ENCODE results near the gene CCDC32. TPM values are rescaled to one million over a fixed set of nuclear protein-coding genes. Genes with fewer than 3 reads are reported as not detected.

The CCDC32 gene
- polyA plus RNA-seq, 6 donors from 2014 or later, result 199 to 261 (median 219) TPM

DNA sequence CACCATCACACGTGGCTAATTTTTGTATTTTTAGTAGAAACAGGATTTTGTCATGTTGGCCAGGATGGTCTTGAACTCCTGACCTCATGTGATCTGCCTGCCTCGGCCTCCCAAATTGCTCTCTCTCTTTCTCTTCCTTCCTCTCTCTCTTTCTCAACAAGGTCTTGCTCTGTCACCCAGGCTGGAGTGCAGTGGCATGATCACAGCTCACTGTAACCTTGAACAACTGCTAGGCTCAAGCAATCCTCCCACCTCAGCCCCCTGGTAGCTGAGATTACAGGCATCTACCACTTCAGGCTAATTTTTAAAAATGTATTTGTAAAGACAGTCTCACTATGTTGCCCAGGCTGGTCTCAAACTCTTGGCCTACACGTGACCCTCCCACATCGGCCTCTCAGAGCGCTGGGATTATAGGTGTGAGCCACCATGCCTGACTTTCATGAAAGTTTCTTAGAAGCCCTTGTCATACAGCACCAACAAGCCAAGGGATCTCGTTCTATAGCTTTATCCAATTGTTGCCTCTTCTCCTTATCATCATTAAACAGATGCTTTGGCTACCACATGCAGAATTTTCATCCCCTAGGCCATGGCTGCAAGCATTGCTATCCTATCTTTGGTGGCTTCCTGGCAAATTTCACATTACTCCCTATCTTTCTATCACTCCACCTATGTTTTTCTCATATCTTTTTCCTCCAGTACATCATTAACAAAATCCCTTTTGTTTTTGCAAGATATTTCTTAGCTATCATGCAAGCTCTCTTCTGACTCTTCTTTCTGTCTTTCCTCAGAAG lies 5.7 kb downstream of the CCDC32 start:
- ATAC-seq (ENCODE audit: low read depth in 2 of 2) (no peak), DNase-seq (no peak)
- Mint-ChIP-seq H3K36me3 (peaks cover 25 to 37% of the 10 kb centered on the region in 2 donors), H3K4me3 (peak overlapping the region; percentile 73 to 100 (median 91)), H3K4me1 (peaks cover 73 to 97% (median 75%) of the 10 kb centered on the region in 3 donors), H3K27ac (peak overlapping the region; percentile 93 to 98 (median 95)), H3K9me3 (peaks cover 0 to 2% (median 0%) of the 10 kb centered on the region in 7 donors), H3K27me3 (no peaks in the 10 kb centered on the region)

DNA sequence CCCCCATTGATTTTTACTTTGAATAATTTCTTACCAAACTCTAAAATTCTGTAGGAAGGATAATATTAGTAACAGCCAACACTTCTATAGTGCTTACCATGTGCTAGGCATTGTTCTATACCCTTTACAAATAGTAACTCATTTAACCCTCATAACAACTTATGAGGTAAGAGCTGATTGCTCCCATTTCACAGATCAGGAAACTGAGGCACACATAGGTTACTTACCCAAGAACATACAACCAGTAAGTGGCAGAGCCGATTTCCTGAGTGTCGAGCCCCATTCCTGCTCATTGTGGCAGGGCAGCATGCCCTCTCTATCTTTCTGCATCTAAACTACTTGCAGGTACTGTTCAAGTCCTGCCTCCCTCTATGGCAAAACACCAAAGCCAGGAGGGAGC lies 9.0 kb downstream of the CCDC32 start:
- Mint-ChIP-seq H3K27me3 (no peaks in the 10 kb centered on the region), H3K27ac (peak overlapping the region; percentile 41 to 97 (median 94)), H3K4me1 (peaks cover 79 to 97% (median 95%) of the 10 kb centered on the region in 3 donors), H3K9me3 (peaks cover 0 to 5% (median 0%) of the 10 kb centered on the region in 7 donors), H3K36me3 (peaks cover 25 to 47% of the 10 kb centered on the region in 2 donors), H3K4me3 (peak overlapping the region in 7 of 8 donors; percentile 73 to 100 (median 97))
- no peak for DNase-seq
- ATAC-seq (ENCODE audit: low read depth in 2 of 2), result no peak

DNA sequence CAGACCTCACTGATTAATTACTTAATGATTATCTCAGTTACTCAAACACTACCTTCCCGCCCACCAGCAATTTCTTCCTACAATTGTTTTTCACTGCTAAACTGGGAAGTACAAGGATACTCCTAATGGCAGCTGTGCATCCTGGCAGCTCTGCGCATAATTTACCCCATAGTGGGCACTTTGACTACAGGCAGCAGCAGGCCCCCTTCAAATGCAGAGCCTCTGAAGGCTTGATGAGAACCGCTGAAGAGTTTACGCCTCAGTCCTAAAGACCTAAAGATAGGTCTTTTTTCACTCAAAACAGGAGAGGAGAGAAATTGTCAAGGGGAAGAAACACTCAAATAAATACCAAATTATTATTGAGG lies 10.7 kb downstream of the CCDC32 start:
- no peak for ATAC-seq (ENCODE audit: low read depth in 2 of 2)
- peak overlapping the region; percentile 93 to 98 (median 96) for H3K27ac Mint-ChIP-seq

DNA sequence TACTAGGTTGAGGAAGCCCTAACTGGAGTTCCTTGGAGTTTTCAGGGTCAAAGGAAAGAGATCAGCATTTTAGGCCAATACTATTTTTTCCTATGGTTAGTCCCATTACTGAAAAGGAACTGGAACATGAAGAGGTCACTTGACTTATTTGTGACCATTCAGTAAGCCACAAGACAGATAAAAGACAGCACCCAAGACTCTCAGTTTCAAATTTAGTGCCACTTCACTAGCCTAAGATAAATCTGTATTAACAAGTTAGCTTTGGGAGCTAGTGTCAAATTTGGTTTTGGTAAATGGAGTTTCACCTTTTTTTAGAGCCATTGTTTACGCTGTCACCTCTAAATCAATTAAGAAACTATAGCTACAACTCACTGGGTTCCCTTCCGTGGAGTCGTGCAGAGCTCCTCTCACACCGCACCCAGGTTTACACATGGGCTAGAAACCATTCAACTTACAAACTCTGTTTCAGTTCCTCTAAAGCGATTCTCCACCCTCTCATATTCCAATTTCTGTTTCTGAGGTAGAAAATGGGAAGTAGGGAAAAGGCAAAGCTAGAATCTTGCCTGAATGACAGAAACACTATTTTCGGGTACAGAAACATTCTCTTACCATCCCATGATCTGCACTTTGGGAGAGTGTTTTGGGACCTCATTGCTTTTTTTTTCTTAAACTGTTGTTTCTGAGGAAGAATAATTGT lies 14.4 kb downstream of the CCDC32 start:
- ATAC-seq (ENCODE audit: low read depth in 2 of 2) (peak; percentile 96 to 97), DNase-seq (peak; percentile 80)
- peaks cover 28 to 42% of the 10 kb centered on the region in 2 donors for H3K36me3 Mint-ChIP-seq
- peaks cover 67 to 95% (median 93%) of the 10 kb centered on the region in 3 donors for H3K4me1 Mint-ChIP-seq
- H3K4me3 Mint-ChIP-seq, result peak overlapping the region; percentile 67 to 91 (median 82)
- no peaks in the 10 kb centered on the region for H3K27me3 Mint-ChIP-seq
- peak overlapping the region; percentile 91 to 96 (median 94) for H3K27ac Mint-ChIP-seq
- peaks cover 0 to 2% (median 0%) of the 10 kb centered on the region in 7 donors for H3K9me3 Mint-ChIP-seq

More for the DNA sequence above, 10.7 kb downstream of the CCDC32 start:
- Mint-ChIP-seq H3K27me3 (no peaks in the 10 kb centered on the region), H3K4me3 (peak overlapping the region; percentile 73 to 100 (median 97)), H3K36me3 (peaks cover 21 to 54% of the 10 kb centered on the region in 2 donors), H3K4me1 (peaks cover 80 to 97% (median 97%) of the 10 kb centered on the region in 3 donors), H3K9me3 (peaks cover 0 to 5% (median 0%) of the 10 kb centered on the region in 7 donors)
- no peak for DNase-seq

DNA sequence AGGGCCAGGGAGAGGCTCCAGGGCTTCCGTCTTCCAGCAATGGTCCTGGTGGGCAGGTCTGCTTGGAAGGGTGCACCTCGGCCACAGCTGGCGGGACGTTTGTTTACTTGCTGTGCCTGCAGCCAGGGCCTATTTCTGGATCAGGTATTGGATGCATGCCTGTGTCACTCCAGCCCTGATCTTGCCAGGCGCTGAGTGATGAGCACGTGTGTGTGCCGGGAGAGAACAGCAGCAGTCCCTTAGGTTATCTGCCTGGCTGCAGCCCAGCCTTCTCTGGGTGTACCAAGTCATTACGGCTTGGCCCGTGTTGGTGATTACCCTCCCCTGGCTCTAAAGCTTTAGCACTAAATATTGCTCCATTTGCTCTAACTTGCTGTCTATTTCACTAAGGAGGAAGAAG lies 14.9 kb downstream of the CCDC32 start:
- no peak for ATAC-seq (ENCODE audit: low read depth in 2 of 2)
- Mint-ChIP-seq H3K4me1 (peaks cover 67 to 95% (median 93%) of the 10 kb centered on the region in 3 donors), H3K27ac (peak overlapping the region; percentile 91 to 96 (median 94)), H3K9me3 (peaks cover 0 to 2% (median 0%) of the 10 kb centered on the region in 7 donors), H3K4me3 (peak overlapping the region; percentile 62 to 91 (median 77)), H3K36me3 (peaks cover 28 to 36% of the 10 kb centered on the region in 2 donors), H3K27me3 (no peaks in the 10 kb centered on the region)
- DNase-seq, result no peak

DNA sequence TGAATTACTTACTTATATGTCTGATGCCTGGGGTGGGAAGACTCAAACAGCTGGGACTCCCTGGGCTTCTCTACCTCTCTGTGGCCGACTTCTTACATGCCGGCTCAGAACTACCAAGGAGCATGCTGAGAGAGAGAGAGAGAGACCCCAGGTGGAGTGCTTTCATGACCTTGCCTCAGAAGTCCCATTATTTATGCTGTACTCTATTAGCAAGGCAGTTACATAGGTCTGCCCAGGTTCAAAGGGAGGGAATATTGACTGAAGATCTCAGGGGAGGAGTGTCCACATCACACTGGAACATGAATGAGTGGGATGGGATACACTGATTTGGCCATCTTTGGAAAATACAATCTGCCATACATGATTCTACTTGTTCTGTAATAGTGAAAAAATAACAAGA lies 16.2 kb downstream of the CCDC32 start:
- peak overlapping the region; percentile 70 to 98 (median 88) for H3K27ac Mint-ChIP-seq
- peaks cover 0 to 1% (median 0%) of the 10 kb centered on the region in 7 donors for H3K9me3 Mint-ChIP-seq
- peaks cover 66 to 95% (median 93%) of the 10 kb centered on the region in 3 donors for H3K4me1 Mint-ChIP-seq
- DNase-seq (no peak), ATAC-seq (ENCODE audit: low read depth in 2 of 2) (no peak)
- H3K36me3 Mint-ChIP-seq, result peaks cover 23 to 29% of the 10 kb centered on the region in 2 donors
- H3K4me3 Mint-ChIP-seq, result peak overlapping the region in 6 of 8 donors; percentile 4 to 74 (median 57)
- H3K27me3 Mint-ChIP-seq, result no peaks in the 10 kb centered on the region

DNA sequence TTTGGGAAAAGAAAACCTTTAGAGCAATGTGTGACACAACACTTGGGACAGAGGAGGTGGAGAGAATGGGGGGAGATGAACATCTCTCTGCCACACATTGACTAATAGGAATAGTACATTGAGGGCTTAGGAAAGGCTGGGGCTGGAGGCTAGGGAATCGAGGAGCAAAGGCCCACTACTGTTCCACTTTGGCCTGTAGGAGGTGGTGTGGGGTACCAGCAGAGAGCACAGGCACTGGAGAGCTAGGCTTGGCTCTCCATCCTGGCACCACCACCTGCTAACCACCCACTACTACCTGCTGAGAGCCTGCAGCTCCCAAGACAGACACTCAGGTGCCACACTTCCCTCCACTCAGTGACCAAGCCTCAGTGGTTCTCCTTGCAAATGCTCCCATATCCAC lies 19.4 kb downstream of the CCDC32 start:
- H3K4me3 Mint-ChIP-seq, result peak overlapping the region in 4 of 8 donors; percentile 39 to 84 (median 52)

DNA sequence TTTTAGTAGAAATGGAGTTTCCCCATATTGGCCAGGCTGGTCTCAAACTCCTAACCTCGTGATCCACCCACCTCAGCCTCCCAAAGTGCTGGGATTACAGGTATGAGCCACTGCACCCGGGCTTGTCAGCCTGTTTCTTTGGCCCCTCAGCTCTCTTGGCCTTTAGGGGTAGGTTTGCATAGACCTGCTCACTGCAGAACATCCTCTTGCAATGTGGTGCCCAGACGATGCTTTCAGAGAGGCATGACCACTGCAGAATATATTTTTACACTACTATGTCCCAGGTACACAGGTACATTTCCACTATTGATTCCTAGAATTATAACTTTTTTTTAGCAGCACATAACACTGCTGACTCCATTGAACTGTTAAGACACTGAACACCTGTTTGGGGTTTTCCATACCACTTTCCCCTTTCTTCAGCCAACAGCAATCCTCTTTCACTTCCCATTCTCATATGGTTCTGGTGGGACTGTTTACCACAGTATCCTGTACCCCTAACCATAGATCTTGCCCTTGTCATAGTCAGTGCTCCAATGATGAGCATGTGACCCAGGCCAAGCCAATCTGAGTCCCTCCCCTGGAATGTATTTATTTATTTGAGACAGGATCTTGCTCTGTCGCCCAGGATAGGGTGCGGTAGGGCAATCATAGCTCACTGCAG lies 21.1 kb downstream of the CCDC32 start:
- H3K4me3 Mint-ChIP-seq, result peak overlapping the region; percentile 11 to 89 (median 76)

More for the DNA sequence above, 19.4 kb downstream of the CCDC32 start:
- H3K9me3 Mint-ChIP-seq, result no peaks in the 10 kb centered on the region
- H3K4me1 Mint-ChIP-seq, result peaks cover 61 to 94% (median 86%) of the 10 kb centered on the region in 3 donors
- DNase-seq, result no peak
- H3K36me3 Mint-ChIP-seq, result peaks cover 10 to 29% of the 10 kb centered on the region in 2 donors
- no peak for ATAC-seq (ENCODE audit: low read depth in 2 of 2)
- H3K27me3 Mint-ChIP-seq, result no peaks in the 10 kb centered on the region
- H3K27ac Mint-ChIP-seq, result peak overlapping the region; percentile 88 to 99 (median 97)

DNA sequence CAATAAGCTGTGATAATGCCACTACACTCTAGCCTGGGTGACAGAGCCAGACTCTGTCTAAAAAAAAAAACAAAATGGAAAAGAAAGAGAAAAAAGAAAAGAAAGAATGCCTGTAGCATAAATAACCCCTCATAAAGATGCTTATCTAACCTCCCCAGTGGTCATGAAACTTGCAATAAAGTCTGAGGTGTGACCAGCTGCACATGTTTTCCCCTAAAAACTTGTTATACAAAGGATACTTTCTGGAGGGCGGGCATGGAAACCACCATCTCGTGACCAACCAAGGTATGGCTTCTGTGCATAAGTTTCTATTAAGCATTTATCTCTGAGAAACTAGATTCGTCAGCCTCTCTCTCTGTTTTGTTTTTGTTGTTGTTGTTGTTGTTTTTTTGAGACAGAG lies 21.8 kb downstream of the CCDC32 start:
- ATAC-seq (ENCODE audit: low read depth in 2 of 2) (no peak), DNase-seq (no peak)
- H3K9me3 Mint-ChIP-seq, result no peaks in the 10 kb centered on the region
- H3K4me1 Mint-ChIP-seq, result peaks cover 51 to 72% (median 63%) of the 10 kb centered on the region in 3 donors
- peak overlapping the region in 5 of 8 donors; percentile 42 to 89 (median 72) for H3K4me3 Mint-ChIP-seq
- no peaks in the 10 kb centered on the region for H3K27me3 Mint-ChIP-seq
- peak overlapping the region in 4 of 6 donors; percentile 95 to 99 (median 99) for H3K27ac Mint-ChIP-seq
- H3K36me3 Mint-ChIP-seq, result peaks cover 5 to 14% of the 10 kb centered on the region in 2 donors

More for the DNA sequence above, 21.1 kb downstream of the CCDC32 start:
- Mint-ChIP-seq H3K27me3 (no peaks in the 10 kb centered on the region), H3K36me3 (peaks cover 8 to 20% of the 10 kb centered on the region in 2 donors), H3K4me1 (peaks cover 55 to 79% (median 69%) of the 10 kb centered on the region in 3 donors), H3K9me3 (no peaks in the 10 kb centered on the region), H3K27ac (peak overlapping the region; percentile 95 to 99 (median 98))
- peak; percentile 98 to 99 for ATAC-seq (ENCODE audit: low read depth in 2 of 2)
- peak; percentile 81 for DNase-seq

DNA sequence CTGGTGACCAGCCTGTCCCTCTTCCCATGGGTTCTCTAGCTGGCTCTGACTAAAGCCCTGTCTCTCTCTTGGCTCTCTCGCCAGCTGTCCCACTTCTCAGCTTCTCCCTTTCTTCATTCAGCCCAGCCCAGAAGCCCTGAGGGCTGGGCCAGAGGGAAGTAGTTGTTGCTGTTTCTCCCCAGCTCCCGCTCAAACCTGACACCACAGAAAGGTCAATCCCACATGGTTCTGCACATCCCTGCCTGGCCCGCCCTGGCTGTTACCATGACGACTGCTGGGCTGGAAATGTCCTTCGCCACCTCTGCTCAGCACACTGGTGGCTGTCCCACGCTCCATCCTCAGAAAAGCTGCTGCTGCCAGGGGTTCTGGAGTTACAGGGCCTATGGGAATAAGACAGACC lies 25.9 kb downstream of the CCDC32 start:
- ATAC-seq (ENCODE audit: low read depth in 2 of 2), result no peak
- peak overlapping the region in 1 of 6 donors; percentile 60 for H3K27ac Mint-ChIP-seq
- H3K9me3 Mint-ChIP-seq, result peaks cover 0 to 8% (median 4%) of the 10 kb centered on the region in 7 donors
- peaks cover 22 to 23% of the 10 kb centered on the region in 2 donors for H3K36me3 Mint-ChIP-seq
- H3K27me3 Mint-ChIP-seq, result no peaks in the 10 kb centered on the region
- H3K4me3 Mint-ChIP-seq, result peak overlapping the region in 1 of 8 donors; percentile 76
- no peak for DNase-seq
- peaks cover 47 to 61% (median 52%) of the 10 kb centered on the region in 3 donors for H3K4me1 Mint-ChIP-seq

DNA sequence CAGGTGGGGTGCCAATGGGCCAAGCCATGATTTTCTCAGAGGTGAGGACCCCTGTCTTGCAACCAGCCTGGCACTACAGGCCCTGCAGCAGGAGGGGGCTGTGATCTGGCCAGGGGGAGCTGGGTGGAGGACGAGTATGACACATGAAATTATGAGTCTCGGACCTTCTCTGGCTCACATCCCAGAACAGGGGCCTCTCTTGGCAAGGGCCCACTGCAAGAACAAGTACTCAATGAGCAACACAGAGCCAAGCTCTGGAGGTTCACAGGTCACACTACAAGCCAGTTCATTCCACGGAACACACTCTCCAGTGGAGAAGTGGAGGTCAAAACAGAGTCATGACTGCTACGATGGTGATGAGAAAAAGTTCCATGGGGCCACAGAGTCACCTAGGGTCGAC lies 28.3 kb downstream of the CCDC32 start:
- Mint-ChIP-seq H3K27ac (peak overlapping the region in 3 of 6 donors; percentile 4 to 52 (median 6)), H3K36me3 (peaks cover 27 to 30% of the 10 kb centered on the region in 2 donors), H3K4me1 (peaks cover 28 to 42% (median 31%) of the 10 kb centered on the region in 3 donors), H3K27me3 (no peaks in the 10 kb centered on the region), H3K9me3 (peaks cover 0 to 12% (median 6%) of the 10 kb centered on the region in 7 donors), H3K4me3 (no peak overlapping the region)
- DNase-seq, result no peak
- ATAC-seq (ENCODE audit: low read depth in 2 of 2), result no peak

DNA sequence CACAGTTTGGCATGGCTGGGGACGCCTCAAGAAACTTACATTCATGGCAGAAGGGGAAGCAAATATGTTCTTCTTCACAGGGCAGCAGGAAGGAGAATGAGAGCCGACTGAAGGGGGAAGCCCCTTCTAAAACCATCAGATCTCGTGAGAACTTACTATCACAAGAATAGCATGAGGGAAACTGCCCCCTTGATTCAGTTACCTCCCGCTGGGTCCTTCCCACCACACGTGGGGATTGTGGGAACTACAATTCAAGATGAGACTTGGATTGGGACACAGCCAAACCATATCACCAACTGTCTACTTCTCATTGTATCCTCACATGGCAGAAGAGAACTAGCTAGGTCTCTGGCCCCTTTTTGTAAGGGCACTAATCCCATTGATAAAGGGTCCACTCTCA lies 30.5 kb downstream of the CCDC32 start:
- Mint-ChIP-seq H3K36me3 (peaks cover 27 to 37% of the 10 kb centered on the region in 2 donors), H3K9me3 (peaks cover 3 to 12% (median 6%) of the 10 kb centered on the region in 7 donors), H3K4me1 (peaks cover 26 to 39% (median 29%) of the 10 kb centered on the region in 3 donors), H3K4me3 (peak overlapping the region in 2 of 8 donors; percentile 41 to 45), H3K27ac (peak overlapping the region in 2 of 6 donors; percentile 36 to 89), H3K27me3 (no peaks in the 10 kb centered on the region)
- ATAC-seq (ENCODE audit: low read depth in 2 of 2), result peak in 1 of 2 donors; percentile 66
- no peak for DNase-seq

Measured in naive B cell (primary cell).